ENCODE measurements around the gene REPIN1. TPM values are rescaled to one million over a fixed set of nuclear protein-coding genes. Genes with fewer than 3 reads are reported as not detected.

The REPIN1 gene
- total RNA-seq, 1 donor from 2014 or later, result 26.8 TPM

DNA sequence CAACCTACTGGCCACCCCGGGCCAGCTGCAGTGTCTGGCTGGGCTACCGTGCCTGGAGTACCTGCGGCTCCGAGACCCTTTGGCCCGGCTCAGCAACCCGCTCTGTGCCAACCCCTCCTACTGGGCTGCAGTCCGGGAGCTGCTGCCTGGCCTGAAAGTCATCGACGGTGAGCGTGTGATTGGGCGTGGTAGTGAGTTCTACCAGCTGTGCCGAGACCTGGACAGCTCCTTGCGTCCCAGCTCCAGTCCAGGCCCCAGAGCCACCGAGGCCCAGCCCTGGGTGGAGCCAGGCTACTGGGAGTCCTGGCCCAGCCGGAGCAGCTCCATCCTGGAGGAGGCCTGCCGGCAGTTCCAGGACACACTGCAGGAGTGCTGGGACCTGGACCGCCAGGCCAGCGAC is 31.4 kb upstream of the REPIN1 start:
- DNase-seq, result no peak

GRCh38 chr7:150337659-150338081 is 31.0 kb upstream of the REPIN1 start:
- no peak for DNase-seq

- no peak for DNase-seq
Observed at GRCh38 chr7:150338166-150338829, 30.3 kb upstream of the REPIN1 start.

DNA sequence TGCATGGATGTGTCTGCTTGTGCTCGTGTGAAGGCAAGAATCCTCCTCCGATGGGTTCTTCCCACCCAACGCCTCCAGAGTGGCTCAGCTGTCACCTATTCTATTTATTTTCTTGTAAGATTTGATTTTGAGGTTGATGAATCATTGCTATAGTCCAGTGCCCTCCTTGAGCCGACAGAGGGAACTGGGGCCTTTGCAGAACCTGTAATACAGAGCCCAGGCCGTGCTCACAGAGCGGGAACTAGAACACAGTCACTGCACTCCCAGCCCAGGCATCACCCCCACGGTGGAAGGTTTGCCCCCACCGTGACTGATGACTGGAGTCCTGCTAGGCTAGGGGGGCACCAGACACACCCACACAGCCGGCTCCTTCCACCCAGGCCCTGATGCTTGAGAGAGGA is 29.2 kb upstream of the REPIN1 start:
- no peak for DNase-seq

GRCh38 chr7:150340024-150340749 is 28.4 kb upstream of the REPIN1 start:
- no peak for DNase-seq

- DNase-seq, result no peak
Observed at GRCh38 chr7:150340875-150341262, 27.8 kb upstream of the REPIN1 start.

GRCh38 chr7:150341263-150342120 is 27.1 kb upstream of the REPIN1 start, which contains the start of gene RARRES2:
TSS of gene RARRES2 (minus strand) at chr7:150341629. CDS start at chr7:150340609, 1,020 bp downstream.
- no peak for DNase-seq

- DNase-seq, result no peak
Observed at GRCh38 chr7:150342121-150342408, 26.6 kb upstream of the REPIN1 start.

DNA sequence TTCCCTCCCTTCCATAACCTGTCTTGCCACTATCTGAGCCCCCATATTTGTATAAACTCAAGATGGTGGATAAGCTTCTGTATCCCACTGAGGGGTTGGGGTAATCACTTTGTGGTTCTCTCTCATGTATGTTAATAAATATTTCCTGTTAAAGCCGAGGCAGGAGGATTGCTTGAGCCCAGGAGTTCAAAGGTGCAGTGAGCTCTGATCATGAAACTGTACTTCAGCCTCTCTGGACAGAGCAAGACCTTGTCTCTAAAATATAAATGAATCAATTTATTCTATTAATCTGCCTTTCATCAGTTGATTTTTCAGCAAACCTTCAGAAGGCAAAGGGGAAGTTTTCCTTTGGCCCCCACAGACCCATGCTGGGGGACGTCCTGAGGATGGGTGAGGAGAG is 25.4 kb upstream of the REPIN1 start:
- no peak for DNase-seq

DNA sequence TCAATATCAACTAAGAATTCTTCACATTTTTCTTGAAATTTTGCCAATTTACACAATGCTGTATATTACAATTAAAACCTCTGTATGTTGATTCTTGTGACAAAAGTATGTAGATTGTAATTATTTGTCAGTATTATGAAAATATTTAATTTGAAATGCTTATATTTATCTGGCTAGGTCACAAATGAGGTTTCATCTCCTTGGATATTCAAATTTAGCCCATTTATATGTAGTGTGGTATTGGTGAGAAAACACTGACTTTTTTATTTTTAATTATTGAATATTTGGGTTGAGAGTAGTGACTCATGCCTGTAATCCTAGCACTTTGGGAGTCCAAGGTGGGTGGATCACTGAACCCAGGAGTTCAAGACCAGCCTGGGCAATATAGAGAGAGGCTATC is 24.3 kb upstream of the REPIN1 start:
- no peak for DNase-seq

DNA sequence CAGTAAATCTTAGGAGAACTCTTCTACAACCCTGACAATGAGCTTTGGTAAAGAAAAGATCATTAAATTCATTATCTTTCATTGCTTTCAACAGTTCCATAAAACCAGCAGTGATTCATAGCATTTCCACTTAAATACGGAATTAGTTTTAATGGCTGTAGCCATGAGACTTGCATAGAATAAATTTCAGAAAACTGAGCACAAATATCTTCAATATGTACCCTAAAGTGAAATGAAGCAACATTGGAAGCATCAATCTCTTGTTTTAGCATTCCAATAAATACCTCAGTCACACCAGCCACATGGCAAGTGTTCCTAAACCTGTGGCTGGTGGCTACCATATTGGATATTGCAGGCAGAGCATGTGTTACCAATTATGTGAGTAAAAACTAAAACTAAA is 23.6 kb upstream of the REPIN1 start:
- DNase-seq, result no peak

- DNase-seq, result no peak
Observed at GRCh38 chr7:150346922-150347321, 21.7 kb upstream of the REPIN1 start.

DNA sequence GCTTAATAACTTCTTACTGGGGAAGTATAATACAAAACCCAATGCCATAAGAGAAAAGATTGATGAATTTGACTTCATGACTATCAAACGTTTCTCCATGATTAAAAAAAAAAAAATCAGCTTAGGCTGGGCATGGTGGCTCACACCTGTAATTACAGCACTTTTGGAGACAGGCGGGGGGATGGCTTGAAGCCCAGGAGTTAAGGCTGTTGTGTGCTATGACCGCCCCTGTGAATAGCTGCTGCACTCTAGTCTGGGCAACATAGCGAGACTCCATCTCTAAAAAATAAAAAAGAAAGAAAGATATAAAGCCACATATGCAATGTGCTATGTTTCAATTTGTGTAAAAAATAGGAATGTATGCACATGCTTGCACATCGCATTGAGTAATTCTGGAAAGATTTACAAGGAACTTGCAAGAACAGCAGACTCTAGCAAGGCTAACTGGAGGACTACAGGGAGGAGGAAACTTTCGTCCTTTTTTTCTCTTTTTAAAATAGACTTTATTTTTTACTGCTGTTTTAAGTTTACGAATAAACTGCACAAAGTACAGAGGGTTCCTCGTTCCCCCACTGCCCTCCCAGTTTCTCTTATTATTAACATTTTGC is 16.9 kb upstream of the REPIN1 start:
- no peak for DNase-seq

DNA sequence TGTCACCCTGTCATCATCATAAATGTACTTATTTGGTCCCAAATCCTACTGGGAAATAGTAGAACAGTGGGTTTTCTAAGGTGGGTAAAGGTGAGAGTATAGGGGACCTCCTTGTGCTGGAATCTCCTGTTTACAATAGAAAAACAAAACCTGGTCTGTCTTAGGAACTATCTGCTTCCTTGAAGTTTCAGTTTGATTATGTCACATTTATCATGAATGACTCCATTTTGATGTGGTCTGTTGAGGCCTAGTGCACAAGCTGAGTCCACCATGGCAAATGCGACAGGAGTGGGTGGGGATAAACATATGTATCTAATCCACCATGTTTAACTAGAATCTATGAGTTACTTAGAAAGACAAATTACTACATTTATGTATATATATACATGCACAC is 13.0 kb upstream of the REPIN1 start:
- no peak for DNase-seq

GRCh38 chr7:150356265-150356897 is 12.2 kb upstream of the REPIN1 start:
- no peak for DNase-seq

DNA sequence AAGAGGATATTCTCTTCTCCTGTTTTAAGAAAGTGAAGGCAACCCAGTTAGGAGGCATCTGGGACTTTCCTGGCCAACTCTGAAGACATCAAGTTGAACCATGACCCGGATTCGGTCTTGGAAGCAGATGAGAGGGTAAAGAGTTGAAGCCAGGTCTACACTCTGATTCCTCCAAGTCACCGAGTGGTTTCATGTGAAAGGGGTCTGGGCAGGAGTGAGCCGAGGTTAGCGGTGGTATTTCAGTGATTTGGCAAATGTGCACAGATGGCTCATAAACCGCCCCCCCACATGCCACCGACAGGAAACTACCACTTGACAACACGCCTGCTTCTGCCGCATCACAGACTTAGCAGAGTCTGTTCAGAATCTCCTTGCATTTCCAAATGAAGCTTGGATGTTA is 11.4 kb upstream of the REPIN1 start:
- no peak for DNase-seq

- no peak for DNase-seq
Observed at GRCh38 chr7:150357771-150358427, 10.7 kb upstream of the REPIN1 start.

DNA sequence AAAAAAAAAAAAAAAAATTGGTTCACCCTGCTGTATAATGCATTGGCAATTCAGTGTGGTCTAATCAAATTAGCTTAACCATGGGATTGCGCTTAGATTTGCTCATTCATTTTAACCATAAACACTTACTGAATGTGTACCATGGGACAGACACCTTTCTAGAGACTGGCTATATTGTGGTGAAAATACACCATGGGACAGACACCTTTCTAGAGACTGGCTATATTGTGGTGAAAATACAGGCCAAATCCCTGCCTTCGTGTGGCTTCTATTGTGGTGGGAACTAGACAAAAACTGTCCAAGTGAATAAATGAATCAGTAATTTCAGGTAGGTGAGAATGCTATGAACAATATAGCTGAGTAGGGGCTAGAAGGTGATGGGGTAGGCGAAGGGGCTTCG is 10.2 kb upstream of the REPIN1 start:
- DNase-seq, result no peak

DNA sequence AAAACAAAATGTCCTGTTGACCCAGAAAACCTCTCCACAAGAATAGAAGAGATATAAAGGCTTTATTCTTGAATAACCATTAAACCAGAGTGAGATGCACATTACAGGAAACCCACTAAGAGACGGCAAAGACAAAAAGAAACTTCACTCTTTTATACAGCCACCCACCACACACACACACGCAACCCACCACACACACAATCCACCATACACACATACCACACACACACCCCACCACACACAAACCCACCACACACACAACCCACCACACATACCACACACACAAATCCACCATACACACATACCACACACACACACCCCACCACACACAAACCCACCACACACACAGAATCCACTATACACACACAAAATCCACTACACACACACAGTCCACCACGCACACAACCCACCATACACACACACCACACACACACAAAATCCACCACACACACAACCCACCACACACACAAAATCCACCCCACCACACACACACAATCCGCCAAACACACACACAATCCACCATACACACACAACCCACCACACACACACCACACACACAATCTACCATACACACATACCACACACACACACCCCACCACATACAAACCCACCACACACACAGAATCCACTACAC is 9.5 kb upstream of the REPIN1 start:
- no peak for DNase-seq

- DNase-seq, result no peak
Observed at GRCh38 chr7:150359622-150360362, 8.8 kb upstream of the REPIN1 start.

Measured in occipital lobe (tissue), 2 donors.